ENCODE data around the gene ZNF224.

ZNF224 gene

GRCh38 chr19:44141191-44142058 is 47.3 kb downstream of the ZNF224 start, which contains the start of gene ZNF234:
TSS of gene ZNF234 (plus strand) at chr19:44141554. CDS start at chr19:44144633, 3,079 bp downstream.
- DNase-seq = peak; percentile 75

- DNase-seq = no peak
Observed at GRCh38 chr19:44142059-44142433, 47.9 kb downstream of the ZNF224 start.

GRCh38 chr19:44149776-44150175 is 55.6 kb downstream of the ZNF224 start:
- no peak for DNase-seq

GRCh38 chr19:44151491-44151890 is 57.3 kb downstream of the ZNF224 start:
- DNase-seq = no peak

GRCh38 chr19:44156475-44156874 is 62.3 kb downstream of the ZNF224 start:
- no peak for DNase-seq
